ENCODE results near the gene DEGS1.
"Not testable (repeated sequence)": the region's sequence is repeated elsewhere in the genome, so short reads cannot be mapped to it uniquely, and the experiment has no call there.

Gene DEGS1

GRCh38 chr1:224181453-224181810 is 1.6 kb upstream of the DEGS1 start:
- no peak for DNase-seq

DNA sequence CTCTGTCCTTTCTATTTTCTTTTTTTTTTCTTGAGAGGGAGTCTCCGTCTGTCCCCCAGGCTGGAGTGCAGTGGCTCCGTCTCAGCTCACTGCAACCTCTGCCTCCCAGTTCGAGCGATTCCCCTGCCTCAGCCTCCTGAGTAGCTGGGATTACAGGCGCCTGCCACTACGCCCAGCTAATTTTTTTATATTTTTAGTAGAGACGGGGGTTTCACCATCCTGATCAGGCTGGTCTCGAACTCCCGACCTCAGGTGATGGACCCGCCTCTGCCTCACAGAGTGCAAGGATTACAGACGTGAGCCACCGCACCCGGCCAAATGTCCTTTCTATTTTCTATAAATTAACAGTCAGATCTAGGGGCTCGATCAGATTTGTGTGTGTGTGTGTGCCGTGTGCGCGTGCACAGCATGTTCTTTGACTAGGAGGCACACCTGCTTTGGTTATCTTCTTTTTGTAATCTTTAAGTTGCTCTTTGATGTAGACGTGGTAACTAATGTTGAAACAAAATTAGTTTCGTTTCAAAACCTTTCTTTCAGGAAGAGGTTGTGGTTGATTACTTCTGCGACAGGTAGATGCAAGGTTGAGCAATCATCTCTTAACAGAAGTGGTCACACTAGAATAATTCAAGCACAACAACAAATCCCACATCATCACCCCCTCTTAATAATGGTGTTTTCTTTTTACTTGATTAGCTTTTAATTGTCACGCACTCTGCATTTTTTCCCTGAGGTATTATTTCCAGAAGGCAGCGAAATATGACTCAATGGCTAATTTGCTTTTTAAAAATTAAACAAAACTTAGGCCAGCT is 779 bp upstream of the DEGS1 start:
- no peak for DNase-seq

DNA sequence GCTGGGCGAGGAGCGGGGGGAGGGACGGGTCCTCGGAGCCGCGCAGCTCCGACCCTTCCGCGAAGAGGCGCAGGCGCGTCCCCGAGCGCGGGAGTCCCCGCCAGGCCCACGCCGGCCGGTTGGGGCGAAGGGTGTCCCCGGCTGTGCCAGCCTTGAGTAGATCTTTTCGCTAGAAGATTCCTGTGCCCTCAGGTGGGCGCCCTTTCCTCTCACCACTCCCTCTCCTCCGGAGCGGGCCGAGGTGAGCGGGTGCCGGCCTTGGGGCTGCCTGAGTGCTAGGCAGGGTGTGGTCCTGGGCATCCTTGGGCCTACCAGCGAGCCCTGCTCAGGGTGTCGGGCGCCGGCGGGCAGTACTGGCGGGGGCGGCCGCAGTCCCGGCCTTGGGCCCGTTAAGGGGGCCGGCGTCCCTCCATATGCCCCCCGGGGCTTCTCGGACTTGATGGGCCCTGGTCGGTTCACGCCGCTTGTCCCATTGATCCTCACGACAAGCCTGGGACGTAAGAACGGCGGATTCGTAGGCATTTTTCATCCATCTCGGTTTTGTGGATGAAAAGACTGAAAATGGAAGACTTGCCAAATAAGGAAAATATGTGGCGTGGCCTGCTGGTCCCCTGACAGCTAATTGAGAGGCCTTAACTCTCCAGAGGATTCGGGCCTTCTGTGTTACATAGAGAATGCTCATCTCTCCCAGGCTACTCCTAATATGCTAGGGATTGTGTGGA is 712 bp downstream of the DEGS1 start:
- peak; percentile 50 for DNase-seq

- DNase-seq, result no peak
Measured at GRCh38 chr1:224185208-224185607, 2.2 kb downstream of the DEGS1 start.

DNA sequence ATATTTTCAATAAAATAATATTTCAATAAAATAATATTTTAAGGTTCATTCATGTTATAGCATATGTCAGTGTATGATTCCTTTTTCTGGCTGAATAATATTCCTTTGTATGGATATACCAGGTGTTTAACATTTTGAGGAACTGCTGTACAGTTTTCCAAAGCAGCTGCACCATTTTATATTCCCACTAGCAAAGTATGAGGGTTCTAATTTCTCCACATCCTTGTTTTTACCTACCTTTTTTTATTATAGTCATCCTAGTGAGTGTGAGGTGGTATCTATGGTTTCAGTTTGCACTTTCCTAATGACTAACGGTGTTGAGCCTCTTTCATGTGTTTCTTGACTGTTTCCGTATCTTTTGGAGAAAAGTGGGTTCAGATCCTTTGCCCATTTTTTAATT is 5.2 kb downstream of the DEGS1 start:
- no peak for DNase-seq

- no peak for DNase-seq
Measured at GRCh38 chr1:224189561-224189960, 6.5 kb downstream of the DEGS1 start.

- no peak for DNase-seq
Measured at GRCh38 chr1:224192082-224192788, 9.2 kb downstream of the DEGS1 start.

DNA sequence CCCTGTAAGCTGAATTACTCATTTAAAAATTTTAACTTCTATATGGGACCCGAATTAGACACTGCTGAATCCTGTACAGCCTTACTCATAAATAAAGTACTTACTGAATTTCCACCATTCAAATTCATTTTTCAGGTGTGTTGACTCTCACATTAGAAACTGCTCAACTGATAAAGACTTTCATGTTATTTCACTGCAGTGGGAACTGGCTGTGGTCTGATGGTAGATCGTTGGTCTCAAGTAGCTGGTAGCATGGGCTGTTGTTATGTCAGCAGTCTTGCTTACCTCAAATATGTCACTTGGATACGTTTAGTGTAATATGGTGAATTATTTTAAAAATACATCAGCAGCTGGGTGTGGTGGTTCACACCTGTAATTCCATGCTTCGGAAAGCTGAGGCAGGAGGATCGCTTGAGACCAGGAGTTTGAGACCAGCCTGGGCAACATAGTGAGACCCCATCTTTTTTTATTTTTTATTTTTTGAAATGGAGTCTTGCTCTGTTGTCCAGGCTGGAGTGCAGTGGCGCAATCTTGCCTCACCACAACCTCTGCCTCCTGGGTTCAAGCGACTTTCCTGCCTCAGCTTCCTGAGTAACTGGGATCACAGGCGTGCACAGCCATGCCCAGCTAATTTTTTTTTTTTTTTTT is 10.4 kb downstream of the DEGS1 start:
- DNase-seq, result no peak

GRCh38 chr1:224196813-224197600 is 14.0 kb downstream of the DEGS1 start:
- DNase-seq, result no peak

GRCh38 chr1:224198572-224198971 is 15.5 kb downstream of the DEGS1 start:
- DNase-seq, result no peak

GRCh38 chr1:224199679-224200078 is 16.6 kb downstream of the DEGS1 start:
- DNase-seq, result no peak

- no peak for DNase-seq
Measured at GRCh38 chr1:224201383-224201782, 18.3 kb downstream of the DEGS1 start.

DNA sequence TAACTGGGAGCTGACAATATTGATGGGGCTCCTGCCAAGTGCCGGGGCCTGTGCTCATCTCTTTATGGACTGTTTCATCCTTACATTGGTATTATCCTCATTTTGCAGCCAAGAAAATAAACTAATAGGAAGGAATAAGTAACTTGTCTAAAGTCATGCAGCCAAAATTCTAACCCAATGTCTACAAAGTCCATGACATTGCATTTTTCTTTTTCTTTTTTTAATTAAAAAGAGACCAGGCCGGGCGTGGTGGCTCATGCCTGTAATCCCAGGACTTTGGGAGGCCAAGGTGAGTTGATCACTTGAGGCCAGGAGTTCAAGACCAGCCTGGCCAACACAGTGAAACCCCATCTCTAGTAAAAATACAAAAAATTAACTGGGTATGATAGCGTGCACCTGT is 18.8 kb downstream of the DEGS1 start:
- DNase-seq, result no peak

DNA sequence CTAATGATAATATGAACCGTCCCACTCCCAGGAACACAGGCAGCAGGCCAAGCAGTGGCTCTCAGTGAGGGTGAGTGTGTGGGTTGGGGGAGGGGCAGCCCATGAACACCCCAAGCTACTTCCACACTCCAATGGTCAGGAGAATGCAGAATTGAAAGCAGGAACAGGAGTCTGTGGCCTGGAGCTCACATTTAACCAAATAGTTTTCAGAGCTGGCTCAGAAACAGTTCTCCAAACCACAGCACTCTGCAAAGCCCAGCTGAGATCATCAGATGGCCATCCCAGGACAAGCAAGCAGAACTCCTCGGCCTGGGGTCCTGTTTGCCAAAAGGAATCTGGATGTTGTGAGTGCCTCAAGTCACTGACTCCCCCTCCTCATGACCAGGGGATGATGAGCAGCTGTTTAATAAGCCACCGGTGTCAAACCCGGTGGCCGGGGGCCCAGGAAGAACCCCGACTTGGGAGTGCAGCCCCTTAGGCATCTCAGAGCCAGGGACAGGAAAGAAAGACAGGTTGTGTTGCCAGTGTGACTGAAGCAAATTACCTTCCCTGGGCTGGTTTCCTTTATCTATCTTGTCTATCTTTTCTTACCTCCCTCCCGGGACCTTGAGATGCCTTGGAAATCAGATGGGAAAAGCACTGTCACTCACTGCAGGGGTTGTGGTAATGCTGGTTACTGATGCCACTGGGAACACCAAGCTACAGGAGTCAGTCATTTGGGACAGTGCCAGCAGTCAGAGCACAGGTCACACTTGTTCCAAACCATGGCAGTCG is 20.4 kb downstream of the DEGS1 start:
- no peak for DNase-seq

GRCh38 chr1:224205438-224205840 is 22.4 kb downstream of the DEGS1 start:
- DNase-seq, result no peak

- not testable (repeated sequence) for DNase-seq
Measured at GRCh38 chr1:224205931-224206538, 23.0 kb downstream of the DEGS1 start.

DNA sequence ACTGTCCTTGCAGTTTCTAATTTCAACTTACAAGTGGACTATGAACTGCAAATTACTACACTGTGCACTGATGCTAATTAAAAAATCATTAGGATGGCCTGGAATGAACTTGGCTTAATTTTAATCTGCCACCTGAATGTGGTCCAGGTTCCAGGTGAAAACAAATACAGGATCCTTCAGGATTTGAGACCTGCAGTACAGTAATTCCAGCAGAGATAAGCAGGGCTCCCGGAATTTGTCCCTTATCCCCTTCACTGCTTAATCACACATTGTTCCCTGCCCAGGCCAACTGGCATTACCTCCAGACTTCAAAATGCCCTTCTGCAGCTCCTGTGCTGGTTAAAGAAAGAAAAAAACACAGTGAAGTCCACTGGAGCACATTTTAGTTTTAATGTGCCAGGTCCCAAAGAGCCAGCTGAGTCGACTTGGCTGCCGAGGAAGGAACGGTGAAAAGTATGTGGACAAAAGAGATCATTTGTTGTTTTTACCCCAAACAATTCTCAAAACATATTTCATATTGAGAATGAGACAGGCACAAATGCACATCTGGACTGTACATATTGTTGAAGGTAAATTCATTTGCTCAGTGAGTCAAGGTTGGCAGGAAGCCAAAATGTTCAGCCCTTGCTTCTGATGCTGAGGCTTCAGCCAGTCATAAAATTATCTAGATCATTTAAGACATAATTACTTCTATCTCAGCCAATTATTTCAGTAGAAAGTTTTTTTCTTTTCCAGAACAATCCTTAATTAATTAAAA is 28.3 kb downstream of the DEGS1 start:
- DNase-seq, result no peak

DNA sequence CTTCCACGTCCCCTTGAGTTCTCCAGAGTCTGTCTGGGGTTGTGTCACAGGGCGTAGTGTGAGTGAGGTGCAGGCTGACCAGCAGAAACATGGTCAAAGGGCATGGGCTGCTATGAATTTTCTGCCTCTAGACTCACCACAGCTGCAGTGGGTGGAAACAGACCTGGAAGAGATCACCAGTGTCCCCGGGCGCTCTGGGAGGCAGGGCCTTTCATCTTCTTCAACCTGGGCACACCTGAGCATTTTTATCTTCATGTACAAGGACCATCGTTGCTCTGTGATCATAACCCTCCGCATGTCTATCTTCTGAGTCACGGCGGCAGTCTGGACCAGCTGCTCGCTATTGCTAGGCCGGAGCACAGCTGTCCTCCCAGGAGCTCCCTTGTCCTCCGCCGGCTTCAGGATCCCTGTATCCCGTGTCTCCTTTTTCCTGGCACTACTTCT is 29.6 kb downstream of the DEGS1 start:
- no peak for DNase-seq

DNA sequence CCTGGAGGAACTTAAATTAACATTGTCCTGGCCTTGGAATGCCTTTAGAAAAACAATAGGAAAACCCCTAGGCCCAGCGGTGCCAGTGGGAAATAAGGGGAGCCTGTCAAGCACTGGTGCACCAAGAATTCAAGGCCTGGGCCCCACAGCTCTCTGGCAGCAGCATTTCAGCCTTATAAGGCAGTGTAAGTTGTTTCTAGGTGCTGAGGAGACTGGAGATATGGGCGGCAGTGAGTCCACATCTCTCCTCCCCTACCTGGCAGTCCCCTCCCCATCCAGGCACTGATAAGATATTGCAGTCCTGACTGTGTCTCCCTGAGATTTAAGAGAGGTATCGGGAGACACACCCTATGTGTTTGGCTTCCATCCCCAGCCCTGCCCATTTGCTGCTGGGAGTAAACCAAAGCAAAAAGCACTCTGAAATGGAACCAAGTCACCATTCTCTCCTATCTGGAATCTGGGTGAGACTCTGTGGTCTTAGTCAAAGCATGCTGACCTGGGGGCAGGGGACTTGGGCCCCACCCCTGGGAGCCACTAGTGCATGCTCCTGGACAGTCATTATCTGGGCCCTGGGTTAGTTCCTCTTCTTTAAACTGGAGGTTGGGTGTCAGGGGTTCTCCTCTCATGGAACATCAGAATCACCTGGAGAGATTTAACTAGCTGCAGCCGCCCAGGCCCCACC is 30.5 kb downstream of the DEGS1 start:
- DNase-seq, result no peak

DNA sequence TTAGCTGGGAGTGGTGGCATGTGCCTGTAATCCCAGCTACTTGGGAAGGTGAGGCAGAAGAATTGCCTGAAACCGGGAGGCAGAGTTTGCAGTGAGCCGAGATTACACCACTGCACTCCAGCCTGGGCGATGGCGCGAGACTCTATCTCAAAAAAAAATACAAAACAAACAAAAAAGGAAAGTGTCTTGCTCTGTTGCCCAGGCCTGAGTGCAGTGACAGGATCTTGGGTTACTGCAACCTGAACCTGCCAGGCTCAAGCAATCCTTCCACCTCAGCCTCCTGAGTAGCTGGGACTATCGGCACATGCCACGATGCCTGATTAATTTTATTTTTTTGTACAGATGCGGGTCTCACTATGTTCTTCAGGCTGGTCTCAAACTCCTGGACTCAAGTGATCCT is 33.3 kb downstream of the DEGS1 start:
- no peak for DNase-seq
